ENCODE measurements around the gene NXPH2. TPM values are rescaled to one million over a fixed set of nuclear protein-coding genes. Genes with fewer than 3 reads are reported as not detected.

The NXPH2 gene
- total and polyA plus RNA-seq, 2 donors (not counting 1 experiment from before 2014, with no cell fraction given): not detected

DNA sequence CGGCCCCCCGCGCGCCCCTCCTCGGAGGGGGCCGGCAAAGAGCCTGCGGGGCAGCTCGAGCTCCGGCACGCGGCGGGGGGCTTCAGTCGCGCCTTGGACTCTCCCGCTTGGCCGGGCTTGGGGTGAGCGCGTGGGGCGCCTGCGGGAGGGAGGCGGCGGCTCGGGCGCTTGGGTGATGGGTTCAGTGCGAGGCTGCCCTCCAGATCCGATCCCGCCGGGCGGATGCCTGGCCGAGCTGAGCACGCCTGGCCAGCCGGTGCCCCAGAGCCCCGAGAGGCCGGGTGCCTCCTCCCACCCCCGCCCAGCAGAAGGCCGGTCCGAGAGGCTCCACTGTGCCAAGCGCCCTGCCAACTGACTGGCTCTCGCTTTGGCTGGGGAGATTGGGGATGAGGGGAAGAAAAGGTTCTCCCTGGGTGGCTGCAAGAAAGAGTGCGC is 273 bp upstream of the NXPH2 start:
- Histone ChIP-seq H3K27me3 (ENCODE audit: control insufficient read depth, insufficient read depth, low read length) (peaks cover 35% of the 10 kb centered on the region), H3K36me3 (ENCODE audit: control insufficient read depth, insufficient read depth, low read length) (no peaks in the 10 kb centered on the region), H3K4me3 (replicated peaks in 1 of 4; ENCODE audit: control extremely low read depth in 1 of 4, insufficient read depth in 1 of 4, low read depth in 3 of 4, low read length in 4 of 4) (no peak overlapping the region), H4K20me1 (ENCODE audit: control insufficient read depth, extremely low read depth, insufficient read depth, low read length) (no peaks in the 10 kb centered on the region), H3K4me2 (ENCODE audit: extremely low read depth, insufficient read depth, low read length) (no peak overlapping the region), H3K9me3 (ENCODE audit: control insufficient read depth, insufficient read depth, low read depth, low read length) (no peaks in the 10 kb centered on the region), H3K27ac (ENCODE audit: insufficient read depth, low read length) (no peak overlapping the region), H3K79me2 (ENCODE audit: control insufficient read depth, insufficient read depth, low read length) (no peaks in the 10 kb centered on the region), H3K9ac (ENCODE audit: insufficient read depth, low read length) (no peak overlapping the region), H2AFZ (ENCODE audit: low read length) (no peak overlapping the region), H3K4me1 (ENCODE audit: control insufficient read depth, extremely low read depth, insufficient read depth, low read length) (no peaks in the 10 kb centered on the region)
- DNase-seq (ENCODE audit: low read depth in 2 of 2): no peak
- TF ChIP-seq, protein P1, sequence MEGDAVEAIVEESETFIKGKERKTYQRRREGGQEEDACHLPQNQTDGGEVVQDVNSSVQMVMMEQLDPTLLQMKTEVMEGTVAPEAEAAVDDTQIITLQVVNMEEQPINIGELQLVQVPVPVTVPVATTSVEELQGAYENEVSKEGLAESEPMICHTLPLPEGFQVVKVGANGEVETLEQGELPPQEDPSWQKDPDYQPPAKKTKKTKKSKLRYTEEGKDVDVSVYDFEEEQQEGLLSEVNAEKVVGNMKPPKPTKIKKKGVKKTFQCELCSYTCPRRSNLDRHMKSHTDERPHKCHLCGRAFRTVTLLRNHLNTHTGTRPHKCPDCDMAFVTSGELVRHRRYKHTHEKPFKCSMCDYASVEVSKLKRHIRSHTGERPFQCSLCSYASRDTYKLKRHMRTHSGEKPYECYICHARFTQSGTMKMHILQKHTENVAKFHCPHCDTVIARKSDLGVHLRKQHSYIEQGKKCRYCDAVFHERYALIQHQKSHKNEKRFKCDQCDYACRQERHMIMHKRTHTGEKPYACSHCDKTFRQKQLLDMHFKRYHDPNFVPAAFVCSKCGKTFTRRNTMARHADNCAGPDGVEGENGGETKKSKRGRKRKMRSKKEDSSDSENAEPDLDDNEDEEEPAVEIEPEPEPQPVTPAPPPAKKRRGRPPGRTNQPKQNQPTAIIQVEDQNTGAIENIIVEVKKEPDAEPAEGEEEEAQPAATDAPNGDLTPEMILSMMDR (conservative IDR thresholded peaks at IDR 0.05 in 1 of 2, IDR thresholded peaks at IDR 0.05 in 1 of 2; ENCODE audit: low read depth in 1 of 2, low read length in 2 of 2): no peak
- TF ChIP-seq EZH2 (IDR thresholded peaks at IDR 0.05; ENCODE audit: low read length, missing control alignments): no peak

DNA sequence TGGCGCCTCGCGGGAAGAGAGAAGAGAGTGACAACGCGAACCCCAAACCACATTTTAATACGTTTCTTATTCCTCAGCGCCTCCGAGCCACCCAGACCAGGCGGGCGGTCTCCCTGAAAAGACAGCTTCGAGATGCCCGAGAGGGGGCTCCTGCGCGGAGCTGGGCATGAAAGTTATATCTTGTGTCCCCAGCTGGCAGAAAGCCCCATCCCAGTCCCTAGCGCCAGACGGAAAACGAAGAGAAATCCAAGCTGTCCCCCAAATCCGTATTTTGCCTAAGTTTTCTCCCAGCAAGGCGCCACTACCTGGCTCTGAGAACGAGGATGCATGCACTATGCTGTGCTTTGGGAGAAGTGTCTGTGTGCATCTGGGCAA is 797 bp downstream of the NXPH2 start:
- TF ChIP-seq, protein P1 (conservative IDR thresholded peaks at IDR 0.05 in 1 of 2, IDR thresholded peaks at IDR 0.05 in 1 of 2; ENCODE audit: low read depth in 1 of 2, low read length in 2 of 2): no peak
- TF ChIP-seq EZH2 (IDR thresholded peaks at IDR 0.05; ENCODE audit: low read length, missing control alignments): no peak
- no peak for DNase-seq (ENCODE audit: low read depth in 2 of 2)
- peak overlapping the region in 2 of 4 experiments; percentile 14 to 44 for H3K4me3 ChIP-seq (replicated peaks in 1 of 4; ENCODE audit: control extremely low read depth in 1 of 4, insufficient read depth in 1 of 4, low read depth in 3 of 4, low read length in 4 of 4)

DNA sequence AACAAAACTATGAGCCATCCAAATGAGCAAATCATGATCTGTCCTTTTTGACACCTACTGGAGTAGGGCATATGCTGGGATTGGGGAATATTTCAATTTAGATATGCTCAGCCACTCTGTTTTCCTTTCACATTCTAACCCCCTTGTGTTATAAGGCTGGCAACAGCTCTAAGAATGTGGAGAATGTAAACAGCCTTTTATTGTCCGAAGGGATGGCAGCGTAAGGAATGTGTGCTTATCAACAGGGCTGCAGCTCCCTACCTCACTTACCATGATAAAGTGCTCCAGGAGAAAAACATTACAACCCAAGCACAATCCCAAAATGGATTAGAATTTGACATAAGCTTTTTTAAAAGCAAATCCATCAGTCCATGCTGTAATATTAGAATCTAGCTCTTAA is 2.2 kb downstream of the NXPH2 start:
- no peak overlapping the region for H3K4me2 ChIP-seq (ENCODE audit: extremely low read depth, insufficient read depth, low read length)
- H3K79me2 ChIP-seq (ENCODE audit: control insufficient read depth, insufficient read depth, low read length): no peaks in the 10 kb centered on the region
- no peak for TF ChIP-seq EZH2 (IDR thresholded peaks at IDR 0.05; ENCODE audit: low read length, missing control alignments)
- TF ChIP-seq, protein P1 (conservative IDR thresholded peaks at IDR 0.05 in 1 of 2, IDR thresholded peaks at IDR 0.05 in 1 of 2; ENCODE audit: low read depth in 1 of 2, low read length in 2 of 2): no peak
- H3K27me3 ChIP-seq (ENCODE audit: control insufficient read depth, insufficient read depth, low read length): peaks cover 30% of the 10 kb centered on the region
- no peak overlapping the region for H2AFZ ChIP-seq (ENCODE audit: low read length)
- no peak overlapping the region for H3K27ac ChIP-seq (ENCODE audit: insufficient read depth, low read length)
- peak in 1 of 2 donors; percentile 73 for DNase-seq (ENCODE audit: low read depth in 2 of 2)
- no peaks in the 10 kb centered on the region for H3K4me1 ChIP-seq (ENCODE audit: control insufficient read depth, extremely low read depth, insufficient read depth, low read length)
- no peaks in the 10 kb centered on the region for H4K20me1 ChIP-seq (ENCODE audit: control insufficient read depth, extremely low read depth, insufficient read depth, low read length)
- no peaks in the 10 kb centered on the region for H3K36me3 ChIP-seq (ENCODE audit: control insufficient read depth, insufficient read depth, low read length)
- H3K9me3 ChIP-seq (ENCODE audit: control insufficient read depth, insufficient read depth, low read depth, low read length): no peaks in the 10 kb centered on the region
- H3K4me3 ChIP-seq (replicated peaks in 1 of 4; ENCODE audit: control extremely low read depth in 1 of 4, insufficient read depth in 1 of 4, low read depth in 3 of 4, low read length in 4 of 4): no peak overlapping the region
- H3K9ac ChIP-seq (ENCODE audit: insufficient read depth, low read length): no peak overlapping the region

More for the DNA sequence above, 797 bp downstream of the NXPH2 start:
- Histone ChIP-seq H3K4me1 (ENCODE audit: control insufficient read depth, extremely low read depth, insufficient read depth, low read length) (no peaks in the 10 kb centered on the region), H3K9ac (ENCODE audit: insufficient read depth, low read length) (no peak overlapping the region), H3K9me3 (ENCODE audit: control insufficient read depth, insufficient read depth, low read depth, low read length) (no peaks in the 10 kb centered on the region), H3K79me2 (ENCODE audit: control insufficient read depth, insufficient read depth, low read length) (no peaks in the 10 kb centered on the region), H3K27ac (ENCODE audit: insufficient read depth, low read length) (no peak overlapping the region), H3K36me3 (ENCODE audit: control insufficient read depth, insufficient read depth, low read length) (no peaks in the 10 kb centered on the region), H2AFZ (ENCODE audit: low read length) (no peak overlapping the region), H3K27me3 (ENCODE audit: control insufficient read depth, insufficient read depth, low read length) (peaks cover 35% of the 10 kb centered on the region), H4K20me1 (ENCODE audit: control insufficient read depth, extremely low read depth, insufficient read depth, low read length) (no peaks in the 10 kb centered on the region), H3K4me2 (ENCODE audit: extremely low read depth, insufficient read depth, low read length) (no peak overlapping the region)

All from fibroblast of lung (primary cell).